ENCODE data around the gene ALKAL2. TPM values are rescaled to one million over a fixed set of nuclear protein-coding genes. Genes with fewer than 3 reads are reported as not detected.

ALKAL2 gene
- total and polyA plus RNA-seq, 2 of the 13 experiments (the other 11 are each of a cell fraction or from before 2014, with no cell fraction given), result 0.22 to 1.7 TPM

DNA sequence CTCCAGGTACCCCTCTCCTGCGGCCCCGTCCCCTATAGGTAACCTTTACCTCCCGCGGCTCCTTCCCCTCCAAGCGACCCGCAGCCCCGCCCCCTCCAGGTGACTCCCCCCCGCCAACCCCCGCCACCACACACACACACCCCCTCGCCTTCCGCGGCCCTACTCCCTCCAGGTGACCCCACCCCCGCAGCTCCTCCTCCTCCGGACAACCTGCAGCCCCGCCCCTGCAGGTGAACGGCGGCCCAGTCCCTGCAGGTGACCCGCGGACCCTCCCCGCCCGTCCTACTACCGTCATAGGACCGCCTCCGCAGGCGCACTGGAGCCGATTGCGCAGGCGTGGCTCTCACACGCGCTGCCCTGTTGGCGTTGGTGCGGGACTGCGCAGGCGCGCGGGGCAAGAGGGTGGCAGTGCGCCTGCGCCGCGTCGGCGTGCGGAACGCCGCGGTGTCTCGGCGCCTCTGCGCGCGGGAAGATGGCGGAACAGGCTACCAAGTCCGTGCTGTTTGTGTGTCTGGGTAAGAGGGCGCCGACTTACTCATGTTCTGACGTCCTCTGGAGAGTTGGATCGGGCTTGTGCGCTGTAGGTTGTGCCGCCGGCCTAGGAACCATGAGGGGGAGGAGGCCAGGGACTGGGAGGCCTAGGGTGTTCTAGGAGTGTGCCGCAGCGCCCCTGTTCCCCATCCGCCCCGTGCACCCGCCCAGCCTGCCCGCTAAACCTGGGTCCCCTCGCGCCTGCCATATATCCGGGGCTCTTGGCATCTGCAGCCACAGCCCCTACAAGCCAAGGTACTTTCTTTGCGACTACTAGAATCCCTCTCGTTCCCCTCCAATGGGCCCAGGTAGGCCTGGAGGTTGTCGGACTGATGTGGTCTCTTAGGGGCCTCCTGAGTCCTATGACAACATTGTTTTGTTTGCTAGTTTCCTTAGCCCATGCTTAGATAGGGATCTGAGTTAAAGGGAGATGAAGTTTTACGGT lies 23.1 kb downstream of the ALKAL2 start, which contains the start of gene ACP1 (continued):
- no peak for TF ChIP-seq NFE2L1 (CRISPR knock-in tag; IDR thresholded peaks at IDR 0.05; ENCODE audit: borderline replicate concordance)
- no peak for TF ChIP-seq RFX3 (CRISPR knock-in tag; IDR thresholded peaks at IDR 0.05)
- TF ChIP-seq SRF (IDR thresholded peaks at IDR 0.05; ENCODE audit: low read depth, low read length), result no peak
- peak; percentile 64; the same call in 1 of the 2 replicates for TF ChIP-seq ZNF253 (CRISPR knock-in tag; IDR thresholded peaks at IDR 0.05; ENCODE audit: borderline replicate concordance)
- TF ChIP-seq ZBTB14 (CRISPR knock-in tag; IDR thresholded peaks at IDR 0.05), result peak; percentile 30; the same call in 1 of the 2 replicates
- no peak for TF ChIP-seq ZMYM3 (CRISPR knock-in tag; IDR thresholded peaks at IDR 0.05)
- TF ChIP-seq PPARG (CRISPR knock-in tag; conservative IDR thresholded peaks at IDR 0.05), result no peak
- TF ChIP-seq PTBP1 (IDR thresholded peaks at IDR 0.05; ENCODE audit: low read depth, low read length, poor library complexity, severe bottlenecking), result no peak
- peak; percentile 28; the same call in 1 of the 2 replicates for TF ChIP-seq ZNF12 (CRISPR knock-in tag; IDR thresholded peaks at IDR 0.05)
- peak; percentile 91 for TF ChIP-seq TFDP1 (CRISPR knock-in tag; IDR thresholded peaks at IDR 0.05; ENCODE audit: borderline replicate concordance)
- no peak for TF ChIP-seq NKX3-1 (CRISPR knock-in tag; IDR thresholded peaks at IDR 0.05)
- peak; percentile 79; the same call in 1 of the 2 replicates for TF ChIP-seq ZNF788 (CRISPR knock-in tag; IDR thresholded peaks at IDR 0.05; ENCODE audit: borderline replicate concordance)
- peak; percentile 66 for TF ChIP-seq HIC2 (CRISPR knock-in tag; IDR thresholded peaks at IDR 0.05; ENCODE audit: low read depth)
- no peak for TF ChIP-seq GPBP1L1 (CRISPR knock-in tag; IDR thresholded peaks at IDR 0.05)
- TF ChIP-seq, protein P1, sequence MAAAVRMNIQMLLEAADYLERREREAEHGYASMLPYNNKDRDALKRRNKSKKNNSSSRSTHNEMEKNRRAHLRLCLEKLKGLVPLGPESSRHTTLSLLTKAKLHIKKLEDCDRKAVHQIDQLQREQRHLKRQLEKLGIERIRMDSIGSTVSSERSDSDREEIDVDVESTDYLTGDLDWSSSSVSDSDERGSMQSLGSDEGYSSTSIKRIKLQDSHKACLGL (CRISPR knock-in tag; IDR thresholded peaks at IDR 0.05), result peak; percentile 90
- no peak for TF ChIP-seq HMG20A (CRISPR knock-in tag; IDR thresholded peaks at IDR 0.05; ENCODE audit: borderline replicate concordance)
- no peak; the same call in 1 of the 2 replicates for TF ChIP-seq ZNF670 (CRISPR knock-in tag; IDR thresholded peaks at IDR 0.05; ENCODE audit: borderline replicate concordance)
- no peak for TF ChIP-seq SRSF4 (IDR thresholded peaks at IDR 0.05; ENCODE audit: low read depth, low read length, poor library complexity, severe bottlenecking)
- TF ChIP-seq ELF4 (CRISPR knock-in tag; IDR thresholded peaks at IDR 0.05; ENCODE audit: borderline replicate concordance), result no peak
- 0 out of 2 replicates have a peak, but pooled peaks have one; percentile 8 for TF ChIP-seq CHCHD3 (CRISPR knock-in tag; IDR thresholded peaks at IDR 0.05)
- no peak for TF ChIP-seq KLF9 (CRISPR knock-in tag; IDR thresholded peaks at IDR 0.05; ENCODE audit: low read depth)

Data from HepG2 (cell line).